ENCODE measurements around the gene LRRC8E. TPM values are rescaled to one million over a fixed set of nuclear protein-coding genes. Genes with fewer than 3 reads are reported as not detected.

The LRRC8E gene
- total RNA-seq, 1 donor from 2014 or later: not detected

- Histone ChIP-seq H3K4me3 (no peak overlapping the region), H3K36me3 (peaks cover 75 to 76% of the 10 kb centered on the region in 2 donors), H3K27ac (no peak overlapping the region), H3K27me3 (no peaks in the 10 kb centered on the region), H3K9me3 (no peaks in the 10 kb centered on the region), H3K4me1 (peaks cover under 1 to 18% of the 10 kb centered on the region in 2 donors)
- DNase-seq (ENCODE audit: low spot score in 2 of 2): no peak
- TF ChIP-seq CTCF (IDR thresholded peaks at IDR 0.05): no peak
- intact Hi-C loops (cut with DNase I): no loop called here
These were observed 46.5 kb downstream of the LRRC8E start for GRCh38 chr19:7934766-7935165.

GRCh38 chr19:7940841-7941240 lies 52.5 kb downstream of the LRRC8E start:
- TF ChIP-seq CTCF (IDR thresholded peaks at IDR 0.05): no peak
- Histone ChIP-seq H3K27me3 (no peaks in the 10 kb centered on the region), H3K9me3 (no peaks in the 10 kb centered on the region), H3K4me1 (peaks cover 0 to 13% of the 10 kb centered on the region in 2 donors), H3K27ac (no peak overlapping the region), H3K4me3 (no peak overlapping the region), H3K36me3 (peaks cover 39 to 41% of the 10 kb centered on the region in 2 donors)
- DNase-seq (ENCODE audit: low spot score in 2 of 2): no peak
- intact Hi-C loops (cut with DNase I): no loop called here

GRCh38 chr19:7941895-7942596 lies 53.7 kb downstream of the LRRC8E start:
- Histone ChIP-seq H3K9me3 (no peaks in the 10 kb centered on the region), H3K27ac (no peak overlapping the region), H3K27me3 (no peaks in the 10 kb centered on the region), H3K4me1 (peaks cover 0 to 13% of the 10 kb centered on the region in 2 donors), H3K4me3 (peak overlapping the region; percentile 58 to 81), H3K36me3 (peaks cover 27 to 29% of the 10 kb centered on the region in 2 donors)
- intact Hi-C loops (cut with DNase I): no loop called here
- DNase-seq (ENCODE audit: low spot score in 2 of 2): no peak
- no peak for TF ChIP-seq CTCF (IDR thresholded peaks at IDR 0.05)

GRCh38 chr19:7942981-7943443 lies 54.7 kb downstream of the LRRC8E start:
- peaks cover 0 to 13% of the 10 kb centered on the region in 2 donors for H3K4me1 ChIP-seq
- no peak for DNase-seq (ENCODE audit: low spot score in 2 of 2)
- TF ChIP-seq CTCF (IDR thresholded peaks at IDR 0.05): no peak
- H3K9me3 ChIP-seq: no peaks in the 10 kb centered on the region
- intact Hi-C loops (cut with DNase I): loop anchor here (1.0 kb wide), 3 partner anchors 14 to 40 kb away; partner anchors contain the start of genes MAP2K7 and SNAPC2
- peak overlapping the region; percentile 91 to 93 for H3K27ac ChIP-seq
- peaks cover 17 to 19% of the 10 kb centered on the region in 2 donors for H3K36me3 ChIP-seq
- peak overlapping the region; percentile 58 to 81 for H3K4me3 ChIP-seq
- H3K27me3 ChIP-seq: no peaks in the 10 kb centered on the region

GRCh38 chr19:7943444-7944176 lies 55.3 kb downstream of the LRRC8E start, which contains the start of gene TIMM44:
Gene TIMM44 (minus strand): TSS chr19:7943666. CDS start chr19:7943651, 15 bp downstream.
- H3K4me1 ChIP-seq: peaks cover 0 to 13% of the 10 kb centered on the region in 2 donors
- intact Hi-C loops (cut with DNase I): loop anchor here (1.0 to 2.0 kb wide), 5 partner anchors 14 to 309 kb away; partner anchors contain the start of genes MAP2K7 and SNAPC2
- H3K27ac ChIP-seq: peak within 1 kb of the TSS; percentile 91 to 93
- peak; percentile 98 to 100 for DNase-seq (ENCODE audit: low spot score in 2 of 2)
- TF ChIP-seq CTCF (IDR thresholded peaks at IDR 0.05): no peak
- H3K27me3 ChIP-seq: no peaks in the 10 kb centered on the region
- no peaks in the 10 kb centered on the region for H3K9me3 ChIP-seq
- peak within 1 kb of the TSS; percentile 58 to 81 for H3K4me3 ChIP-seq
- H3K36me3 ChIP-seq: peaks cover 11 to 15% of the 10 kb centered on the region in 2 donors

Measured in ascending aorta (tissue), 2 donors.